Transverse colon (tissue), 4 donors: ENCODE measurements around the gene SH3GL3.

Experiments used
- EP300 ChIP-seq: sonication (generic); formaldehyde crosslinking; IDR thresholded peaks from one replicate; pipeline ENCODE4 v1.6.1; 2017; ENCODE audit warnings: antibody characterized with exemption, low read depth
- POLR2A ChIP-seq: fragments of 450-650 bp; IDR thresholded peaks from one replicate; pipeline ENCODE4 v1.6.1; 2016; ENCODE audit warnings: antibody characterized with exemption, mild to moderate bottlenecking, moderate library complexity
- POLR2AphosphoS5 ChIP-seq, 3 donors: sonication (generic); formaldehyde crosslinking; IDR thresholded peaks; one replicate each; pipeline ENCODE4 v1.6.1; 2016; ENCODE audit warnings: antibody characterized with exemption in 3 of 3
- TF ChIP-seq, protein P1 (sequence below), 5 experiments: fragments of 200-600 bp in 3 of 5; fragments of 450-650 bp in 2 of 5; sonication (generic) in 3 of 5; IDR thresholded peaks; 1 replicate in 2 of 5; 2 replicates in 3 of 5; pipeline ENCODE4 v1.5.1; 2016 to 2017; ENCODE audit warnings: antibody characterized with exemption in 5 of 5, inconsistent platforms in 3 of 5, mild to moderate bottlenecking in 2 of 5, moderate library complexity in 1 of 5

DNA sequence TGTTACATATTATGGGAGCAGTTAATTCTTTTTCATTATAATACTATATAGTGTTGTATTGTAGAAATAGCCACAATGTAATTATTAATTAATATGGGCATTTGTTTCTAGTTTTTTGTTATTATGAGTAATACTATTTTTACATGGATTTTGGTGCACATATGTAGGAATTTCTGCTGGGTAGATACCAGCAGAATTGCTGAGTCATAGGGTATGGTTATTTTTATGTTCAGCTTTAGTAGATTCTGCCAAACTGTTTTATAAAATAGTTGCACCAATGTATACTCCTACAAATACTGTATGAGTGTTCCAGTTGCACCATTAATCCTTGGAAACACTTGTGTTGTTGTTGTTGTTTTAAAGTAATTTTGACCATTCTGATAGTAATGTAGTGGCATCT lies 91.5 kb downstream of the SH3GL3 start:
- TF ChIP-seq EP300 (no peak), POLR2AphosphoS5 (IDR thresholded peaks at IDR 0.05) (no peak), POLR2A (no peak)
- TF ChIP-seq, protein P1, sequence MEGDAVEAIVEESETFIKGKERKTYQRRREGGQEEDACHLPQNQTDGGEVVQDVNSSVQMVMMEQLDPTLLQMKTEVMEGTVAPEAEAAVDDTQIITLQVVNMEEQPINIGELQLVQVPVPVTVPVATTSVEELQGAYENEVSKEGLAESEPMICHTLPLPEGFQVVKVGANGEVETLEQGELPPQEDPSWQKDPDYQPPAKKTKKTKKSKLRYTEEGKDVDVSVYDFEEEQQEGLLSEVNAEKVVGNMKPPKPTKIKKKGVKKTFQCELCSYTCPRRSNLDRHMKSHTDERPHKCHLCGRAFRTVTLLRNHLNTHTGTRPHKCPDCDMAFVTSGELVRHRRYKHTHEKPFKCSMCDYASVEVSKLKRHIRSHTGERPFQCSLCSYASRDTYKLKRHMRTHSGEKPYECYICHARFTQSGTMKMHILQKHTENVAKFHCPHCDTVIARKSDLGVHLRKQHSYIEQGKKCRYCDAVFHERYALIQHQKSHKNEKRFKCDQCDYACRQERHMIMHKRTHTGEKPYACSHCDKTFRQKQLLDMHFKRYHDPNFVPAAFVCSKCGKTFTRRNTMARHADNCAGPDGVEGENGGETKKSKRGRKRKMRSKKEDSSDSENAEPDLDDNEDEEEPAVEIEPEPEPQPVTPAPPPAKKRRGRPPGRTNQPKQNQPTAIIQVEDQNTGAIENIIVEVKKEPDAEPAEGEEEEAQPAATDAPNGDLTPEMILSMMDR (IDR thresholded peaks at IDR 0.05): no peak
